GM19463 (cell line): ENCODE data around the gene GSPT1.
"Not testable (repeated sequence)": the region's sequence is repeated elsewhere in the genome, so short reads cannot be mapped to it uniquely, and the experiment has no call there.

Source experiments
- ATAC-seq: cut with Tn5 transposase; IDR thresholded peaks from one replicate; pipeline ENCODE4 v1.9.1; 2021; ENCODE audit warnings: mild to moderate bottlenecking, moderate library complexity; ENCODE audit not compliant: unreplicated experiment

Gene GSPT1

DNA sequence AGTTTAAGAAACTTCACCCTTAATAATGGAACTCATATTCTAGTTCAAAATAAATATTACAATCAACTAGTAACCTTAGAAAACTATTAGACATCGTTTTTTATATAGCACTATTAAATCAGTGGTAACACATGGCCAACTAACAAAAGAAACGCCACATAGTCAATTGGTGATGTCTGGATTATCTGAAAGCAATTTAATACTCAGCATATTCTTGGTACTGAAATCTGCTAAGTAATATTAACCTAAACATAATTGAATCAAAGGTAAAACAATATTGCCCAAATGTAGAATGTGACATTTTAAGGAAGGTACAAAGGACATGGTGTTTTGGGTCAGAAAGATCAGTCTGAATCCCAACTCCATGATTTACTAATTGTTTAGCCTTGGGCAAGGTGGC is 53.3 kb downstream of the GSPT1 start:
- no peak for ATAC-seq

DNA sequence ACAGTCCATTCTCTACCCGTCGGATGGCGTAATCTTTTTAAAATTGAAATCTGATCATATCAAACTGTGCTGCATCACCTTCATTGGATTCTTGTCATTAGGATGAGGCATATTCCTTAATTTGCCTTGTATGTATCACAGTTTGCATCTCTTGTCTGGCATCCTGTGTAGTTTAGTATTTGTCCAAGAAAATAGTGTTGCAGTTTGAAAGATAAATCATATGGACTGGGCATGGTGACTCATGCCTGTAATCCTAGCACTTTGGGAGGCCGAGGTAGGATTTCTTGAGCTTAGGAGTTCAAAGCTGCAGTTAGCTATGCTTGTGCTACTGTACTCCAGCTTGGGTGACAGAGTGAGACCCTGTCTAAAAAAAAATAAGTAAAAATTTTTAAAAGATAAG is 58.6 kb downstream of the GSPT1 start:
- no peak for ATAC-seq

DNA sequence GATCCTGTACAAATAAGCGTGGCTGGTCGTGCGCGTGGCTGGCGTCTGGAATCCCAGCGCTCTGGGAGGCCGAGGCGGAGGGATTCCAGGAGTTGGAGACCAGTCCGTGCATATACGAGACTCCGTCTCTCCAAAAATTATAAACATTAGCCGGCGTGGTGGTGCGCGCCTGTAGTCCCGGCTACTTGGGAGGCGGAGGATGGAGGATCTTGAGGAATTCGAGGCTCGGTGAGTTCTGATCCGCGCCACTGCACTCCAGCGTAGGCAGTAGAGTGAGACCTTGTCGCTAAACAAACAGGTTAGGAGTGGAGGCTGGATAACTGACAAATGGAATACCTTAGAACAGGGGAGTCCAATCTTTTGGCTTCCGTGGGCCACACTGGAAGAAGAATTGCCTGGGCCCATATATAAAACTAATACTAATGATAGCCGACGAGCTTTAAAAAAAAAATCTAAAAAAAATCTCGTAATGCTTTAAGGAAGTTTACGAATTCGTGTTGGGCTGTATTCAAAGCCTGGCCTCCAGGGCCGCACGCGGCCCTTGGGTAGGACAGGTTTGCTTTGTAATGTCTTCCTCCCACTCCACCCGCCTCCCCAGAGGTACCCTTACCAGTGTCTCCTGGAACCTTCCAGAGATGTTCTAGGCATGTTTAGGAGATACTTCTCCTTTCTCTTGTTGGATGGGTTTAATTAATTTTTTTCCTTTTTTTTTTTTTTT is 63.5 kb downstream of the GSPT1 start:
- no peak for ATAC-seq

DNA sequence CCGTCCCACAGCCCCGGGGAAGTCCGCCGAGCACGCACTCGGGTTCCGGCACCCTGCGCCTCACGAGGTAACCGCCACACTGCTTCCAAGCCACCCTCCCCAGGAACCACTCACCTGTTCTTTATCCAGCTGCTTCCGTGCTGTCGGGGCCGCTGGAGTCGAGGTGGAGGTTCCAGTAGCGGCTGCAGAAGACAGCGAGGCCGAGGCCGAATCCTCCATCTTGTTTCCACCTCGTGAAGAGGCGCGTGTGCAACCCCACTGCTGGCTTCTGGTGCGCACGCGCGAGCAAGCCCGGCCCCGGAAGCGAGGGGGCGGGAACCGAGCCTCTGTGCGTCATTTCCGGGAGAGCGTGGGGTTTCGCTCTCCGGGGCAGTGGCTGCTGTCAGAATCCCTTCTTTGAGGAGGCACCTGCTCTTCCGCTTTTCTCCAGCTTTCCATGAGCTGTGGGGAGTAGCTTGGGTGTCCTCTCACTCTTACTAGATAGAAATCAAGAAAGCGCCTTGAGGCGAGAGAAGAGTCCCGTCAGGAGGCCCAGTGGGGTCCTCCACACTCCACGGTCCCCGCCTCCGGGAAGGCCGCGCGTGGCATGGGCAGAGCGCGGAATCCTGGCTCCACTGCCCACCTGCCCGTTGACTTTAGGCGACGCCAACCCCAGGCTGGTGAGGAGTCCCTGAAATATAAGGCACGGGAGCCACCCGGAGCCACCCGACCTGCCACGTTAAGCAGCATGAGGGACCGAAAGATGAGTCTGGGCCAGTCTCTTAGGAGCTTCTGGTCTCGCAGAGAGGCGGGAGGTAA is 64.3 kb downstream of the GSPT1 start, which contains the start of gene RSL1D1:
RSL1D1 (minus strand) TSS at position 249 of the 798 bp plus-strand sequence; CDS start at position 219, 30 bp downstream.
- peak; percentile 93 for ATAC-seq

DNA sequence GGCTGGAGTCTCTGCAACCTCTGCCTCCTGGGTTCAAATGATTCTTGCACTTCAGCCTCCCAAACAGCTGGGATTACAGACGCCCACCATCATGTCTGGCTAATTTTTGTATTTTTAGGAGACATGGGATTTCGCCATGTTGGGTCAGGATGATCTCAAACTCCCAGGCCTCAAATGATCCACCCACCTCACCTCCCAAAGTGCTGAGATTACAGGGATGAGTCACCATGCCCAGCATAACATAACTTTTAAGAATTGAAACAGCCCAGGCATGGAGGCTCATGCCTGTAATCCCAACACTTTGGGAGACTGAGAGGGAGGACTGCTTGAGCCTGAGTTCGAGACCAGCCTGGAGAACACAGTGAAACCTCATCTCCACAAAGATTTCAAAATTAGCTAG is 66.9 kb downstream of the GSPT1 start:
- ATAC-seq: no peak

DNA sequence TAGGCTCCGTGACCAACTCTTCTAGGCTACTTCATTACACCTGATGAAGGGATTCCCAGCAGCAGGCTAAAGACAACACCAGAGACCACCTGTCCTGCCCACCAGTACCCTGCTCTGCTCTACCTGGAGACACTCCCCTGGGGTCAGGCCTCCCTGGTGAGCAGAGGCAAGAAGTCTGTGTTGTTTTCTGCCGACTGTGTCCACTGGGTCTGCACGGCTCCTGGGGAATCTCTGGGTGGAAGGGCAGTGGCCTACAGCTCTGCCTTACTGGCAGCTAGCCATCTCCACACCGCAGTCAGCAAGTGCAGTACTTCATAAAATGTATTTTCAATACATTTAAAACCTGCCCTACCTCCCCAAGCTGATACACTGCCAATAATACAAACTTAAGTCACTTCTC is 71.3 kb downstream of the GSPT1 start:
- ATAC-seq: no peak

DNA sequence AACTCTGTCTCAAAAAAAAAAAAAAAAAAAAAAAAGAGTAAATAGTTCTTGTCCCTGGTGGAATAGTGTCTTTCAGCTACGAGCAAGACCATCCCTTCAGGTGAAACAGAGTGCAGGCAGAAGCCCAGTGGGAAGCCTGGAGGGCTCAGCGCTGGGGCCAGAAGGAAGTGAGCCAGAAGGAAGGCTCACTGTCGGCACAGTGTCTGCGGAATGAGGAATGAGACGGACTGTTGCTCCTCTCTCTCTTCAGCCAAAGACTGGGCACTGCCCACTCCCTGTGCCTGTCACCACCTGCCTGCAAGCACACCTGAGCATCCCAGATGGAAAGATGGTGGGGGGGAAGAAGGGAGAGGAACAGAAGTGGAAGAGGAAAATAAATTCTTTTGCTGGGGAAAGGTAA is 71.9 kb downstream of the GSPT1 start:
- no peak for ATAC-seq

DNA sequence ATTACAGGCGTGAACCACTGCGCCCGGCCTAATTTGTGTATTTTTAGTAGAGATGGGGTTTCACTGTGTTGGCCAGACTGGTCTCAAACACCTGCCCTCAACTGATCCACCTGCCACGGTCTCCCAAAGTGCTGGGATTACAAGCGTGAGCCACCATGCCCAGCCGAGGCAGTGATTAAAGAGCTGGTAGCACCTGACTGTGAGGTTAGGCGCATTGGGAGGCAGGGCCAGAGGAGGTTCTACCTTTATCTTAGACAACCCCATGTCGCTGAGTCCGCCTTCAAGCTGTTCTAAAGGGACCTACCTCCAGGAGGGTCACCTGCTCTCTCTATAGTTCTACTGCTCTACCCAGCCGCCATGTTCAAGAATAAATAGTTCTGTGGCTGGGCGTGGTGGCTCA is 72.5 kb downstream of the GSPT1 start:
- ATAC-seq: no peak

DNA sequence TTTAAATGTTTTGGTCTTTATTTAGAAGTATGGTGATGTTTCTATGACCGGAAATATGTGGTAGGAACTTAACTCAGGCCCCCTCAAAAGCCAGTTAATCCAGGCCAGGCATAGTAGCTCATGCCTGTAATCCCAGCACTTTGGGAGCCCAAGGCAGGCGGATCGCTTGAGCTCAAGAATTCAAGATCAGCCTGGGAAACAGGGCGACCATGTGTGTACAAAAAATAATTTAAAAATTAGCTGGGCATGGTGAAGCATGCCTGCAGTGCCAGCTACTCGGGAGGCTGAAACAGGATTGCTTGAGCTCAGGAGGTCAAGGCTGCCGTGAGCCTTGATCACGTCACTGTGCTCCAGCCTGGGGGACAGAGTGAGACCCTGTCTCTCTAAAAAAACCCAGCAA is 74.7 kb downstream of the GSPT1 start:
- no peak for ATAC-seq

DNA sequence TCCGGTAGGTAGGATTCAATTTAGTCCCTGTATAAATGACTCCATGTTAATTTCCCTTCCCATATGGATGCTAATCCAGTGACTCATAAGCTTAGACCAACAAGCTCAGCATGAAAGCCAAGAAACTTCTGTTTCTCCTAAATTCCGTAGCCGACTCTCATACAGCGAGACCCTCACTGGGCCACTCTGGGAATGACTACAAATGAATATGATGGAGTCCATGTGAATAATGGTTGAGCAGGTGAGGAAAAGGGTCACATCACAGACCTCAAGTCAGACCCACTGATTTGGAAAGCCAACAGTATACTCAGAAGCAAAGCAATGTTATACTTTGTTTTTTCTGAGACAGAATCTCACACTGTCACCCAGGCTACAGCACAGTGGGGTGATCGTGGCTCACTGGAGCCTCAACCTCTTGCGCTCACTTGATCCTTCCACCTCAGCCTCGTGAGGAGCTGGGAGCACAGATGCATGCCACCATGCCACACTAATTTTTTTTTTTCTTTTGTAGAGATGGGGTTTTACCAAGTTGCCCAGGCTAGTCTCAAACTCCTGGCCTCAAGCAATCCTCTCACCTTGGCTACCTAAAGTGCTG is 79.0 kb downstream of the GSPT1 start:
- ATAC-seq: no peak

DNA sequence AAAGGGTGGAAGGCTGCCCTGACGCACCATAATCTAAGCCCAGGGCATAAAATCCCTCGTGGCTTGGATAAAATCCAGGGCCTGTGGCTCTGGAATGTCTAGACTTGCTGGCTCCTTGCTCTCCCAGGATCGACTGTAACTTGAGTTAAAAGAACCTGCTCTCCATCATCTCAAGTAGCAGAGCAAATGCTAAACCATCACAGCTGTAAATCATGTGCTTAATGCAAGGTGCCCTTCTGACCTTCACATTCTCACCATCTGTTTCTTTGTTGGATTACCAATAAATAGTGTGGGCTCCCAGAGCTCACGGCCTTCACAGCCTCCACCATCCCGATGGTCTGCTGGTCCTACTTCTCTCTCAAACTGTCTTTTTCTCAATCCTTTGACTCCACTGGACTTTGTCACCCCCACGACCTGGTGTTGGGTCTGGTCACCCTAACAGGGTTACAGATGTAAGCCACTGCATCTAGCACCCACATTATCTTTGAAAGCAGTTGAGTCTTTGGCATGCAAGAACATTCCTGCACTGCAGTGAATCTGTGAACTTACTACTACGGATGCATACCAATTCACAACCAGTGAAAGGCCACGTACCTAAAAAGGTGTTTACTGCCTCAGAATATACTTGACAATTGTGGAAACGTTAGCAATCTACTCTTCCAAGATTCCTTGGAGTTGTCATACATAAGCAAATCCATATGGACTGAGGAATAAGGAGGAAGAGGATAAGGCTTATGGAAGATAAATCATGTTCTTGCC is 79.7 kb downstream of the GSPT1 start:
- ATAC-seq: no peak

DNA sequence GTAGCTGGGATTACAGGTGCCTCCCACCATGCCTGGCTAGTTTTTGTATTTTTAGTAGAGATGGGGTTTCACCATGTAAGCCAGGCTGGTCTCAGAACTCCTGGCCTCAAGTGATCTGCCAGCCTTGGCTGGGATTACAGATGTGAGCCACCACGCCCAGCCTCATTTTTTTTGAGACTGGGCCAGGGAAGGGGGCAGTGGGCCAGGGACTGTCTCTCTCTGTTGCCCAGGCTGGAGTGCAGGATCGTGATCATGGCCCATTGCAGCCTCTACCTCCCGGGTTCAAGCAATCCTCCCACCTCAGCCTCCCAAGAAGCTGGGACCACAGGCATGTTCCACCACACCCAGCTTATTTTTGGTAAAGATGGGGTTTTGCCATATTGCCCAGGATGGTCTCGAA is 80.4 kb downstream of the GSPT1 start:
- ATAC-seq: no peak

DNA sequence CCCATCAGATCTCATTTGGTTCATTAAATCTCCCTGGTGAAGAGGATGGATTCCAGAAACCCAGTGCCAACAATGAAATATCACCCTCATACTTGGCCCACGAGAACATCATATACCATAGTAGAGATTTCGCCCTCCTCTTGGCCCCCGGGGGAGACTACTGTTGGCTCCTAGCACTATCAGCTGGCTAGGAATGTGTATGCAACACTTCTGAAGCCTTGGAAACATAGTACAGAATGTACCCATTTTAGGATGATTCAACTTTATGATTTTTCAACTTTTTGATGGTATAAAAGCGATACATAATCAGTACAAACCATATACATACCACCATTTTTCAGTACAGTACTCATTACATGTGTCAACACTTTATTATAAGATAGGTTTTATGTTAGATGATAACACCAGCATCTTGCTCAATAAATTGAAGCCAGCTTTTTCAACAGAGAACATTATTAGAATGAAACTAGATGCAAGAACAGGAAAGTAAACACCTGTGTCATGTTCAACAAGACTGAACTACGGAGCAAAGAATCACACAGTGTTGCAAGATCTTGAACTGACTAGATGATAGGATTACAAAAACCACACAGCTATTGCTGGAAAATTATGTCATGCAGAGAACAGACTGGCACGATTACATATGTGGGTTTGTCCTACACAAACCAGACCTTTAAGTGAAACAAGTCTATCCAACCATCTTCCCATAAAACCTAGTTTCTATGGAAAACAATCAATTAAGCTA is 81.6 kb downstream of the GSPT1 start:
- no peak for ATAC-seq

DNA sequence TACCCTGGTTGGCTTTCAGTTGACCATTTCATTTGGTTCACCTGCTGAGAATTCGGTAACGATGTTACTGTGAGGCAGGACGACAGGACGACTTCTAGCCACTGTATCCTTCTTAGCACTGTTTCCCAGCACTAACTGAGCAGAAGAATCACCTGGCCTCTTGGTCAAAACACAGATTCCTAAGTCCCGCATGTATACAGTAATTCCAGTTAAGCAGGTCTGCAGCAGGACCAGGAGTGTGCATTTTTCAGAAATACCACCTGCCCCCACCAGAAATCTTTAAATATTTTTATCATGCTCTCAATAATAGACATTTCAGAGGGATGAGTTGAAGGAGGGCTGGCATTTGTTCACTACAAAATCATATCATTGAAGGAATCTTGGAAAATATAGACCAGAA is 87.1 kb downstream of the GSPT1 start:
- ATAC-seq: no peak

DNA sequence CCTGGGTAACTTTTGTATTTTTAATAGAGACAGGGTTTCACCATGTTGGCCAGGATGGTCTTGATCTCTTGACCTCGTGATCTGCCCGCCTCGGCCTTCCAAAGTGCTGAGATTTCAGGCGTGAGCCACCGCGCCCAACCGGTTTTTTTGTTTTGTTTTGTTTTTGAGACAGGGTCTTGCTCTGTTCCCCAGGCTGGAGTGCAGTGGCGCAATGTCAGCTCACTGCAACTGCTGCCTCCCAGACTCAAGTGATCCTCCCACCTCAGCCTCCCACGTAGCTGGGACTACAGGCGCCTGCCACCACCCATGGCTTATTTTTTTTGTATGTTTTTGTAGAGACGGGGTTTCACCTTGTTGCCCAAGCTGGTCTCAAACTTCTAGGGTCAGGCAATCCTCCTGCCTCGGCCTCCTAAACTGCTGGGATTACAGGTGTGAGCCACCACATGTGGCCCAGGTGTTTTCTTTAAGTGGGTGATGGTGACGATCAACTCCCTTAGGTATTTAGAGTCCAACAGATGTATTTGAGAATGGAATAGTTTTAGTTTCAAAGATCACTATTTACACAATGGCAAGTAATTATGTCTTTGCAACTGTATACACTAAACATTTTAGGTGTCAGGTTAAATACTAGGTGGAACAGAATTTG is 90.1 kb downstream of the GSPT1 start:
- ATAC-seq: not testable (repeated sequence)

DNA sequence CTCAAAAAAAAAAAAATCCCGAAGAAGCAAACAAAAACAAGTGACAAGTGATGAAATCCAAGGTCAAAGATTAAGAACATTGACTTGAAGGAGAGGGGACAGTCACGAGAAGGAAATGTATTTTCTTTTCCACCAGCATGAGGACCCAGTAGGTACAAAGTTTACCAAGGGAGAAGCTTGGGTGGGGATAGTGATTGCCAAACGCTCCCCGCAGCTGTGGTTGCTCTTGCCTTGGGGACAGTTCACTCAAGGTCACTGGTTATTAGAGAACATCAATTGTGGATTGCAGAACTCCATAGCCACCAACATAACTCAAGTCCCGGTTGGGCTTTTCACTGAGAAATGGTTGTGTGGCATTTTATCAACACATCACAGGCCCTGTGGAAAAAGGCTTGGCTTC is 91.4 kb downstream of the GSPT1 start:
- ATAC-seq: no peak

DNA sequence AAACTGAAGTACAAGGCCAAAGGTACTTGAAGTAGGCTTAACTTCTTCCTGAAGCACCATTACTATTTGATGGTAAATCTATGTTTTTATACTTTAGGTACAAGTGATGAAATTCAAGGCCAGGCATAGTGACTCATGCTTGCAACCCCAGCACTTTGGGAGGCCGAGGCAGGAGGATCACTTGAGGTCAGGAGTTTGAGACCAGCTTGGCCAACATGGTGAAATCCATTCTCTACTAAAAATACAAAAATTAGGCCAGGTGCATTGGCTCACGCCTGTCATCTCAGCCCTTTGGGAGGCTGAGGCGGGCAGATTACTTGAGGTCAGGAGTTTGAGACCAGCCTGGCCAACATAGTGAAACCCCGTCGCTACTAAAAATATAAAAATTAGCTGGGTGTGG is 92.1 kb downstream of the GSPT1 start:
- not testable (repeated sequence) for ATAC-seq

DNA sequence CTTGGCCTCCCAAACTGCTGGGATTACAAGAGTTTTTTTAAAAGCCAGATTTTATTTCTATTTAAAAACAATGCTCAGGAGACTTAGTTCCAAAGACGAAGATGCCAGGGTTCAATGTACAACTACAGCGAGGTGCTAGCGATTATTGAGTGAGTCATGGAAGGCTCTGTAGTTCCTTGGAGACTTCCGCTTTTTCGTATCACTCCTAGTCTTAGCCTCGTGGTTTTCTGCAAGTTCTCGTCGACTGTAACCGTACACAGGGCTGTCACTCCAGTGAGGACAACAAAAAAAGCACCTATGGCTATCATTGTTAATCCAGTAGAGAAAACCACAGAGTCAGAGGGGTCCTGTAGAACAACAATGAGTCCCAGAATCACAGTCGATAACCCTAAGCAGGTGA is 96.0 kb downstream of the GSPT1 start:
- no peak for ATAC-seq

DNA sequence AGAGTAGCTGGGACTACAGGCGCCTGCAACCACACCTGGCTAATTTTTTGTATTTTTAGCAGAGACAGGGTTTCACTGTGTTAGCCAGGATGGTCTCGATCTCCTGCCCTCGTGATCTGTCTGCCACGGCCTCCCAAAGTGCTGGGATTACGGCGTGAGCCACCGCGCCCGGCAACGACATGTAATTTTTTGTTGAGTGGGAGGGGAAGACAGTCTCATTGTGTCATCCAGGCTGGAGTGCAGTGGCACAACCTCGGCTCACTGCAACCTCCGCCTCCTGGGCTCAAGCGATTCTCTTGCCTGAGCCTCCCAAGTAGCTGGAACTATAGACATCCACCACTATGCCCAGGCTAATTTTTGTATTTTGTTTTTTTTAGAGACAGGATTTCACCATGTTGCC is 96.8 kb downstream of the GSPT1 start:
- ATAC-seq: not testable (repeated sequence)
